CD4-positive, CD25-positive, alpha-beta regulatory T cell (primary cell): ENCODE results near the gene HSD17B13. TPM values are rescaled to one million over a fixed set of nuclear protein-coding genes. Genes with fewer than 3 reads are reported as not detected.
A peak's percentile ranks its signal among the peaks of the same experiment; 100 is the strongest.
"Not testable (repeated sequence)": the region's sequence is repeated elsewhere in the genome, so short reads cannot be mapped to it uniquely, and the experiment has no call there.

Source experiments
- ATAC-seq, 2 donors: fragments of 150-1000 bp; cut with Tn5 transposase; one replicate each; pipeline ENCODE4 v1.10.0; 2021; ENCODE audit warnings: low read depth in 2 of 2, moderate number of reproducible peaks in 2 of 2, moderate library complexity in 1 of 2
- DNase-seq, 3 donors: peaks; one replicate each; pipeline versions ENCODE4 v3.0.0 to v3.0.0-alpha.2; 2012 to 2022; ENCODE audit warnings: mixed read lengths in 1 of 3
- H3K27ac ChIP-seq: one replicate; pipeline ENCODE4 v1.7.0; 2013; ENCODE audit warnings: mild to moderate bottlenecking, low read length; ENCODE audit not compliant: insufficient read depth, poor library complexity, severe bottlenecking
- H3K27me3 ChIP-seq: one replicate; pipeline ENCODE4 v1.7.0; 2013; ENCODE audit warnings: low read length; ENCODE audit not compliant: control insufficient read depth, insufficient read depth
- H3K36me3 ChIP-seq: one replicate; pipeline ENCODE4 v1.7.0; 2013; ENCODE audit warnings: mild to moderate bottlenecking, low read length, moderate library complexity; ENCODE audit not compliant: control insufficient read depth, insufficient read depth
- H3K4me1 ChIP-seq: 2 replicates; pipeline ENCODE4 v1.7.0; 2013; ENCODE audit warnings: mild to moderate bottlenecking, low read length; ENCODE audit not compliant: insufficient read depth, control insufficient read depth, poor library complexity, severe bottlenecking
- H3K4me3 ChIP-seq: one replicate; pipeline ENCODE4 v1.7.0; 2013; ENCODE audit warnings: low read depth, mild to moderate bottlenecking, low read length, moderate library complexity
- H3K9me3 ChIP-seq, 2 experiments: 1 replicate in 1 of 2; 2 replicates in 1 of 2; pipeline ENCODE4 v1.7.0; 2013; ENCODE audit warnings: low read length in 2 of 2, mild to moderate bottlenecking in 1 of 2, moderate library complexity in 1 of 2; ENCODE audit not compliant: control insufficient read depth in 2 of 2
- H3K27ac Mint-ChIP-seq, 3 donors: one replicate each; pipeline ENCODE4 v1.8.0; 2020 to 2022; ENCODE audit warnings: mild to moderate bottlenecking in 3 of 3, mixed read lengths in 3 of 3, moderate library complexity in 2 of 3
- H3K27me3 Mint-ChIP-seq: one replicate; pipeline ENCODE4 v1.8.0; 2022; ENCODE audit warnings: mild to moderate bottlenecking, mixed read lengths
- H3K36me3 Mint-ChIP-seq: one replicate; pipeline ENCODE4 v1.8.0; 2020; ENCODE audit warnings: mixed read lengths
- H3K4me1 Mint-ChIP-seq, 4 donors: one replicate each; pipeline ENCODE4 v1.8.0; 2020 to 2022; ENCODE audit warnings: mixed read lengths in 4 of 4, mild to moderate bottlenecking in 1 of 4
- H3K4me3 Mint-ChIP-seq, 4 donors: one replicate each; pipeline ENCODE4 v1.8.0; 2020 to 2022; ENCODE audit warnings: mild to moderate bottlenecking in 4 of 4, mixed read lengths in 4 of 4, moderate library complexity in 3 of 4
- H3K9me3 Mint-ChIP-seq, 7 donors: one replicate each; pipeline ENCODE4 v1.8.0; 2020 to 2022; ENCODE audit warnings: mixed read lengths in 7 of 7, mild to moderate bottlenecking in 3 of 7, moderate library complexity in 2 of 7
- polyA plus RNA-seq, 4 donors: library from polyadenylated mRNA; unstranded; fragments of 300-500 nt; fragmentation: Illumina TruSeq; gene quantifications; one replicate each; pipeline ENCODE4 v1.2.3, GENCODE V29; 2021
- total RNA-seq: library from RNA; stranded (reverse); gene quantifications from one replicate; pipeline ENCODE4 v1.2.3, GENCODE V29; 2022

The HSD17B13 gene
- total and polyA plus RNA-seq, 5 donors from 2014 or later, result 0.09 to 0.52 TPM; not detected in 3

- Histone ChIP-seq H3K27ac (no peak overlapping the region), H3K36me3 (no peaks in the 10 kb centered on the region), H3K4me1 (no peaks in the 10 kb centered on the region), H3K9me3 (no peaks in the 10 kb centered on the region), H3K4me3 (peak overlapping the region; percentile 72), H3K27me3 (no peaks in the 10 kb centered on the region)
- DNase-seq (no peak), ATAC-seq (no peak)
- Mint-ChIP-seq H3K9me3 (peaks cover 0 to 2% (median 0%) of the 10 kb centered on the region in 7 donors), H3K27ac (peak overlapping the region in 1 of 3 donors; percentile 21), H3K27me3 (no peaks in the 10 kb centered on the region), H3K4me3 (peak overlapping the region; percentile 43 to 88 (median 80)), H3K4me1 (peaks cover 3 to 13% (median 4%) of the 10 kb centered on the region in 4 donors), H3K36me3 (peaks cover 6% of the 10 kb centered on the region)
Observed at GRCh38 chr4:87304745-87305432, 17.8 kb downstream of the HSD17B13 start.

DNA sequence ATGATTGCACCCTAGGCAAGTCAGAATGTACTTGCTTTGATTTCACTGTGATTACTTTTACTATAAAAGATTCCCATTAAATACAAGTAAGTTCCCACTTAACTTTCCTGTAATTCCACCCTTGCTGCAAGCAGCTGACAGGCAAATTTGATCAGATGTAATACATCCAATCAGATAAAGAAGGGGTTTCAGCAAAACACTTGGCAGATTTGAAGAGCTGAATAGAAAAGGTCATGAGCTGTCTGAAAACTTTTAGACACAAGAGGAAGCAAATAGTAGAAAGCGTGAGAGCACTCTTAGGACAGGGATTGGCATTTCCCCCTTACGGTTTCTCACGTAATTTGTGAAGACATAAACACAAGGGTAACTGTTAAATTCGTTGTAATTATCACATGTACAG is 22.8 kb downstream of the HSD17B13 start:
- Mint-ChIP-seq H3K4me1 (peaks cover 0 to 7% (median 0%) of the 10 kb centered on the region in 4 donors), H3K4me3 (no peak overlapping the region), H3K27me3 (peaks cover 12% of the 10 kb centered on the region), H3K36me3 (peaks cover 4% of the 10 kb centered on the region), H3K27ac (no peak overlapping the region), H3K9me3 (peaks cover 0 to 6% (median 1%) of the 10 kb centered on the region in 7 donors)
- no peak overlapping the region for H3K4me3 ChIP-seq
- H3K36me3 ChIP-seq, result no peaks in the 10 kb centered on the region
- ATAC-seq (no peak), DNase-seq (no peak)
- no peaks in the 10 kb centered on the region for H3K27me3 ChIP-seq
- H3K4me1 ChIP-seq, result no peaks in the 10 kb centered on the region
- no peak overlapping the region for H3K27ac ChIP-seq
- H3K9me3 ChIP-seq, result no peaks in the 10 kb centered on the region

DNA sequence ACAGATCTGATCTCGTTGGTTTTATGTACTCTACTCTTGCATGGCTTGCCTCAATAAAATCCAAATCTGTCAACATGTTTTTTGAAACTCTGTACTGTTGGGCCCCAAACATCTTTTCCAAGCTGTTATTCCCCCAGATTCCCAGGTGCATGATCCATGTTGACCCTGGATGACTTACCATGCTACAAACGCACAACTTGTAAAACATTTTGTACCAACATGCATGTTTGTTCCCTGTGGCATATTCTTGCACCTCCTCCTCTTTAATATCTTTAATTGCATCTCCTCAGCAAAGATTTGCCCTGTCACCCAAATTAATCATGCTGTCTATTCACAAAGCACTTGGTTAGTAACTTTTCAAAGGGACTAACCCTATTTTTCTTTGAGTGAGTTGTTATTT is 24.3 kb downstream of the HSD17B13 start:
- H3K27ac ChIP-seq, result no peak overlapping the region
- no peaks in the 10 kb centered on the region for H3K4me1 ChIP-seq
- Mint-ChIP-seq H3K27ac (no peak overlapping the region), H3K4me1 (no peaks in the 10 kb centered on the region), H3K27me3 (peaks cover 12% of the 10 kb centered on the region), H3K36me3 (peaks cover 4% of the 10 kb centered on the region), H3K4me3 (no peak overlapping the region), H3K9me3 (peaks cover 2 to 15% (median 7%) of the 10 kb centered on the region in 7 donors)
- DNase-seq (no peak), ATAC-seq (no peak)
- H3K9me3 ChIP-seq, result no peaks in the 10 kb centered on the region
- no peaks in the 10 kb centered on the region for H3K36me3 ChIP-seq
- no peak overlapping the region for H3K4me3 ChIP-seq
- no peaks in the 10 kb centered on the region for H3K27me3 ChIP-seq

DNA sequence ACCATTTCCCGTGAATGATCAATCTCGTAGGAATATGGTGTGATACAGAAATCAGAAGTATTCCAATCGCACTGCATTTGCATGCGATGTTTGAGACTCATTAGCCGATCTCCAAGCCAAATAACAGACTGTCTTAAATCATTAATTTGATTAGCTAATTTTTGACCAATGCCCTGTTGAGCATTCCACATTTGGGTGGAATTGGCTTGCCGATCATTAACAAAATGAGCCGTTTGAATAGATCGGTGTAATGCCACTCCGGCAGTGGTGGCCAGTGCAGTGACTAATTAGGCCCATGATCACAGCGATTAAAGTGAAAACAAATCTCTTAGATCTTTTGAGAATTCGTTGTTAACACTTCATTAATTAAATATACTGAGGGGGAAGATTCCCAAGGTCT is 27.8 kb downstream of the HSD17B13 start:
- H3K9me3 ChIP-seq, H3K4me1 ChIP-seq, H3K36me3 Mint-ChIP-seq, ATAC-seq, H3K4me1 Mint-ChIP-seq, DNase-seq, H3K27ac ChIP-seq, H3K36me3 ChIP-seq, H3K4me3 ChIP-seq, H3K4me3 Mint-ChIP-seq, H3K27me3 ChIP-seq, H3K27ac Mint-ChIP-seq: not testable (repeated sequence)
- peaks cover 12% of the 10 kb centered on the region for H3K27me3 Mint-ChIP-seq
- peaks cover 2 to 17% (median 7%) of the 10 kb centered on the region in 7 donors for H3K9me3 Mint-ChIP-seq

DNA sequence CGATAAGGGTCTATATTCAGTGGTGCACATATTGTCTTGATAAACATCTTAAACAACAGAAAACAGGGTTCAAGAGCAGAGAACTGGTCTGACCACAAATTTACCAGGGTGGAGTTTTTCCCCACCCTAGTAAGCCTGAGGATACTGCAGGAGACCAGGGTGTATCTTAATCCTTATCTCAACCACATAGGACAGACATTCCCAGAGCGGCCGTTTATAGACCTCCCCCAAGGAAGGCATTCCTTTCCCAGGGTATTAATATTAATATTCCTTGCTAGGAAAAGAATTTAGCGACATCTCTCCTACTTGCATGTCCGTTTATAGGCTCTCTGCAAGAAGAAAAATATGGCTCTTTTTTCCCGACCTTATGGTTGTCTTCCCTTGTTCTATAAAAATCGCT is 28.8 kb downstream of the HSD17B13 start:
- Mint-ChIP-seq H3K27me3 (peaks cover 12% of the 10 kb centered on the region), H3K9me3 (peaks cover 2 to 17% (median 7%) of the 10 kb centered on the region in 7 donors)
- H3K4me1 Mint-ChIP-seq, H3K4me3 Mint-ChIP-seq, H3K36me3 ChIP-seq, H3K4me3 ChIP-seq, H3K27me3 ChIP-seq, DNase-seq, H3K4me1 ChIP-seq, H3K27ac Mint-ChIP-seq, ATAC-seq, H3K9me3 ChIP-seq, H3K36me3 Mint-ChIP-seq, H3K27ac ChIP-seq: not testable (repeated sequence)

GRCh38 chr4:87286970-87287369 is 35.7 kb downstream of the HSD17B13 start:
- peaks cover 8 to 21% of the 10 kb centered on the region in 2 experiments for H3K9me3 ChIP-seq
- H3K4me1 Mint-ChIP-seq, result no peaks in the 10 kb centered on the region
- no peak overlapping the region for H3K27ac Mint-ChIP-seq

GRCh38 chr4:87284268-87284667 is 38.4 kb downstream of the HSD17B13 start:
- H3K27ac ChIP-seq, DNase-seq, H3K36me3 ChIP-seq, H3K4me1 Mint-ChIP-seq, H3K27me3 ChIP-seq, H3K4me1 ChIP-seq, H3K36me3 Mint-ChIP-seq, H3K4me3 Mint-ChIP-seq, H3K4me3 ChIP-seq, ATAC-seq, H3K27ac Mint-ChIP-seq: not testable (repeated sequence)
- peaks cover 8 to 21% of the 10 kb centered on the region in 2 experiments for H3K9me3 ChIP-seq
- H3K27me3 Mint-ChIP-seq, result peaks cover 17% of the 10 kb centered on the region
- H3K9me3 Mint-ChIP-seq, result peaks cover 0 to 36% (median 19%) of the 10 kb centered on the region in 7 donors

More at GRCh38 chr4:87286970-87287369, 35.7 kb downstream of the HSD17B13 start:
- H3K4me3 ChIP-seq, result no peak overlapping the region
- H3K27me3 ChIP-seq, result no peaks in the 10 kb centered on the region
- peaks cover 4% of the 10 kb centered on the region for H3K36me3 Mint-ChIP-seq
- H3K4me3 Mint-ChIP-seq, result no peak overlapping the region
- DNase-seq (no peak), ATAC-seq (no peak)
- H3K9me3 Mint-ChIP-seq, result peaks cover 0 to 36% (median 12%) of the 10 kb centered on the region in 7 donors
- H3K27ac ChIP-seq, result no peak overlapping the region
- no peaks in the 10 kb centered on the region for H3K36me3 ChIP-seq
- H3K4me1 ChIP-seq, result no peaks in the 10 kb centered on the region
- H3K27me3 Mint-ChIP-seq, result peaks cover 4% of the 10 kb centered on the region

DNA sequence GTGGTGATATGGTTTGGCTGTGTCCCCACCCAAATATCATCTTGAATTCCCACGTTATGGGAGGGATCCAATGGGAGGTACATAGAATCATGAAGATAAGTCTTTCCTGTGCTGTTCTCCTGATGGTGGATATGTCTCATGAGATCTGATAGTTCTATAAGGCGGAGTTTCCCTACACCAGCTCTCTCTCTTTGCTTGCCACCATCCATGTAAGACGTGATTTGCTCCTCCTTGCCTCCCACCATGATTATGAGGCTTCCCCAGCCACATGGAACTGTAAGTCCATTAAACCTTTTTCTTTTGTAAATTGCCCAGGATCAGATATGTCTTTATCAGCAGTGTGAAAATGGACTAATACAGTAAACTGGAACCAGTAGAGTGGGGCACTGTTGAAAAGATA is 39.5 kb downstream of the HSD17B13 start:
- H3K4me3 Mint-ChIP-seq, result no peak overlapping the region
- peaks cover 4% of the 10 kb centered on the region for H3K36me3 Mint-ChIP-seq
- no peaks in the 10 kb centered on the region for H3K36me3 ChIP-seq
- H3K4me1 ChIP-seq, result no peaks in the 10 kb centered on the region
- ATAC-seq, result no peak
- H3K27me3 Mint-ChIP-seq, result peaks cover 25% of the 10 kb centered on the region
- no peak overlapping the region for H3K4me3 ChIP-seq
- DNase-seq, result no peak
- peaks cover 0 to 36% (median 19%) of the 10 kb centered on the region in 7 donors for H3K9me3 Mint-ChIP-seq
- H3K9me3 ChIP-seq, result peaks cover 8 to 21% of the 10 kb centered on the region in 2 experiments
- H3K4me1 Mint-ChIP-seq, result no peaks in the 10 kb centered on the region
- no peak overlapping the region for H3K27ac ChIP-seq
- H3K27ac Mint-ChIP-seq, result no peak overlapping the region
- H3K27me3 ChIP-seq, result no peaks in the 10 kb centered on the region
